Stomach (tissue), 4 donors: ENCODE data around the gene WDR77.

Source experiments
- POLR2AphosphoS5 ChIP-seq, 3 donors: sonication (generic); formaldehyde crosslinking; IDR thresholded peaks; one replicate each; pipeline ENCODE4 v1.6.1; 2016; ENCODE audit warnings: antibody characterized with exemption in 3 of 3
- TF ChIP-seq, protein P1 (sequence below), 7 experiments: fragments of 450-650 bp in 4 of 7; fragments of 200-600 bp in 3 of 7; sonication (generic) in 3 of 7; IDR thresholded peaks; one replicate each; pipeline ENCODE4 v1.5.1; 2016 to 2019; ENCODE audit warnings: antibody characterized with exemption in 7 of 7, control low read depth in 2 of 7, mild to moderate bottlenecking in 1 of 7

DNA sequence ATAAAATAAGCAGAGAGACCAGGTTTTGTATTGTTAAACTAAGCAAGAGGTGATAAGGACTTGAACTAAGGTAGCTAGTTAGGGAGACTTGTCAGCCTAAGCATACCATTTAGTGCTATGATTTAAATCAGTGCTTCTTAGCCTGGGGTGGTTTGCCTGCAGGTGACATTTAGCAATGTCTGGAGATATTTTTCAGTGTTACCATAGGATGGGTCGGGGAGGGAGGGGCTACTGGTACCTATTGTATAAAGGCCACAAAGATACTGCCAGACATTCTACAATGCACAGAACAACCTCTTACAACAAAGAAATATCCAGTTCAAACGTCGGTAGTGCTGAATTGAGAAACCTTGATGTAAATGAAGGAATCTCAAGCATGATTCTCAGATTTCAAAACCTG, 3.5 kb upstream of the WDR77 start:
- TF ChIP-seq, protein P1, sequence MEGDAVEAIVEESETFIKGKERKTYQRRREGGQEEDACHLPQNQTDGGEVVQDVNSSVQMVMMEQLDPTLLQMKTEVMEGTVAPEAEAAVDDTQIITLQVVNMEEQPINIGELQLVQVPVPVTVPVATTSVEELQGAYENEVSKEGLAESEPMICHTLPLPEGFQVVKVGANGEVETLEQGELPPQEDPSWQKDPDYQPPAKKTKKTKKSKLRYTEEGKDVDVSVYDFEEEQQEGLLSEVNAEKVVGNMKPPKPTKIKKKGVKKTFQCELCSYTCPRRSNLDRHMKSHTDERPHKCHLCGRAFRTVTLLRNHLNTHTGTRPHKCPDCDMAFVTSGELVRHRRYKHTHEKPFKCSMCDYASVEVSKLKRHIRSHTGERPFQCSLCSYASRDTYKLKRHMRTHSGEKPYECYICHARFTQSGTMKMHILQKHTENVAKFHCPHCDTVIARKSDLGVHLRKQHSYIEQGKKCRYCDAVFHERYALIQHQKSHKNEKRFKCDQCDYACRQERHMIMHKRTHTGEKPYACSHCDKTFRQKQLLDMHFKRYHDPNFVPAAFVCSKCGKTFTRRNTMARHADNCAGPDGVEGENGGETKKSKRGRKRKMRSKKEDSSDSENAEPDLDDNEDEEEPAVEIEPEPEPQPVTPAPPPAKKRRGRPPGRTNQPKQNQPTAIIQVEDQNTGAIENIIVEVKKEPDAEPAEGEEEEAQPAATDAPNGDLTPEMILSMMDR (IDR thresholded peaks at IDR 0.05): no peak
- no peak for TF ChIP-seq POLR2AphosphoS5 (IDR thresholded peaks at IDR 0.05)
